ENCODE measurements around the gene ULK4.

DNA sequence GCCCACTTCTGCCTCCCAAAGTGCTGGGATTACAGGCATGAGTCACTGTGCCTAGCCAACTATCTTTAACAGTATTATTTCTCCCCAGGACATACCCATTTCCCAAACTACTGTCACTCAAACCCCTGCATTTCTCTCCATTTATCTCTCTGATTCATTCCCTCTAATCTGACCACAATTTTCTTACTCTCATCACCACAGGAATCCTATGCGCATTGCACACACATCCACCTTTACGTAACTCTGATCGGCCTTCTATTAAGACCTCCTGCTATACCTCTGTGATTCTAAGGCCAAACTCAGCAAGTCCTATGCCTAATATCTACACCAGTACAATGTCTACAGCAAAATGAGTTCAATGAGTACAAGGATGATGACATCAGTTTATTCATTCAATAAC is 235.0 kb downstream of the ULK4 start:
- TF ChIP-seq, protein P1, sequence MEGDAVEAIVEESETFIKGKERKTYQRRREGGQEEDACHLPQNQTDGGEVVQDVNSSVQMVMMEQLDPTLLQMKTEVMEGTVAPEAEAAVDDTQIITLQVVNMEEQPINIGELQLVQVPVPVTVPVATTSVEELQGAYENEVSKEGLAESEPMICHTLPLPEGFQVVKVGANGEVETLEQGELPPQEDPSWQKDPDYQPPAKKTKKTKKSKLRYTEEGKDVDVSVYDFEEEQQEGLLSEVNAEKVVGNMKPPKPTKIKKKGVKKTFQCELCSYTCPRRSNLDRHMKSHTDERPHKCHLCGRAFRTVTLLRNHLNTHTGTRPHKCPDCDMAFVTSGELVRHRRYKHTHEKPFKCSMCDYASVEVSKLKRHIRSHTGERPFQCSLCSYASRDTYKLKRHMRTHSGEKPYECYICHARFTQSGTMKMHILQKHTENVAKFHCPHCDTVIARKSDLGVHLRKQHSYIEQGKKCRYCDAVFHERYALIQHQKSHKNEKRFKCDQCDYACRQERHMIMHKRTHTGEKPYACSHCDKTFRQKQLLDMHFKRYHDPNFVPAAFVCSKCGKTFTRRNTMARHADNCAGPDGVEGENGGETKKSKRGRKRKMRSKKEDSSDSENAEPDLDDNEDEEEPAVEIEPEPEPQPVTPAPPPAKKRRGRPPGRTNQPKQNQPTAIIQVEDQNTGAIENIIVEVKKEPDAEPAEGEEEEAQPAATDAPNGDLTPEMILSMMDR (IDR thresholded peaks at IDR 0.05 in 8 of 11, conservative IDR thresholded peaks at IDR 0.05 in 3 of 11): no peak
- TF ChIP-seq POLR2AphosphoS5 (IDR thresholded peaks at IDR 0.05): no peak

Measured in spleen (tissue), 7 donors.